ENCODE results near the gene ZMYM2.

DNA sequence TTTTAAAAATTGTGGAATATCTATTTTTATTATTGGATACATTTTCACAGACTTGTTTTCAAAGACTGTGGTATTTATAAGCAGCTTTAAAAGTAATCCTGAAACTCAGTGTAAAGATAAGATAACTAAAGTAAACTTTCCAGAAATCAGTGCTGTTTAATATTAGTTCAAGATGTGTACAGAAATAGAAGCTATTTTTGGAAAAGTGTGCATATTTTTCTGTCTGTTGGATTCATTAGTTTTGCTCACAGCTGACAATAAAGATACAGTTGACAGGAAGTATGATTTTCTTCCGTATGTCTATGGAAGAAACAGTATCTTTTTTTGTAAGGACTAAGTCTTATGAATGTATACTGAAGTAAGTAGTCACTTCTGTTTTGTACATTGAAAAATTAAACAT lies 116.4 kb downstream of the ZMYM2 start:
- TF ChIP-seq, protein P1, sequence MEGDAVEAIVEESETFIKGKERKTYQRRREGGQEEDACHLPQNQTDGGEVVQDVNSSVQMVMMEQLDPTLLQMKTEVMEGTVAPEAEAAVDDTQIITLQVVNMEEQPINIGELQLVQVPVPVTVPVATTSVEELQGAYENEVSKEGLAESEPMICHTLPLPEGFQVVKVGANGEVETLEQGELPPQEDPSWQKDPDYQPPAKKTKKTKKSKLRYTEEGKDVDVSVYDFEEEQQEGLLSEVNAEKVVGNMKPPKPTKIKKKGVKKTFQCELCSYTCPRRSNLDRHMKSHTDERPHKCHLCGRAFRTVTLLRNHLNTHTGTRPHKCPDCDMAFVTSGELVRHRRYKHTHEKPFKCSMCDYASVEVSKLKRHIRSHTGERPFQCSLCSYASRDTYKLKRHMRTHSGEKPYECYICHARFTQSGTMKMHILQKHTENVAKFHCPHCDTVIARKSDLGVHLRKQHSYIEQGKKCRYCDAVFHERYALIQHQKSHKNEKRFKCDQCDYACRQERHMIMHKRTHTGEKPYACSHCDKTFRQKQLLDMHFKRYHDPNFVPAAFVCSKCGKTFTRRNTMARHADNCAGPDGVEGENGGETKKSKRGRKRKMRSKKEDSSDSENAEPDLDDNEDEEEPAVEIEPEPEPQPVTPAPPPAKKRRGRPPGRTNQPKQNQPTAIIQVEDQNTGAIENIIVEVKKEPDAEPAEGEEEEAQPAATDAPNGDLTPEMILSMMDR (conservative IDR thresholded peaks at IDR 0.05; ENCODE audit: low read depth in 2 of 2): no peak
- TF ChIP-seq REST (IDR thresholded peaks at IDR 0.05; ENCODE audit: unreplicated experiment): no peak
- TF ChIP-seq JUNB (IDR thresholded peaks at IDR 0.05; ENCODE audit: unreplicated experiment): no peak
- no peak for TF ChIP-seq EZH2 (IDR thresholded peaks at IDR 0.05; ENCODE audit: low read depth, unreplicated experiment)
- TF ChIP-seq EZH2phosphoT487 (IDR thresholded peaks at IDR 0.05; ENCODE audit: unreplicated experiment): no peak
- no peak for TF ChIP-seq POLR2AphosphoS5 (IDR thresholded peaks at IDR 0.05; ENCODE audit: low read depth)
- TF ChIP-seq NANOG (IDR thresholded peaks at IDR 0.05; ENCODE audit: borderline replicate concordance): no peak

Measured in GM23338 (cell line).